Activated effector memory CD4-positive, alpha-beta T cell treated with Interleukin-2 at 50 U/mL for 16 hours (primary cell): Measurements from ENCODE around the gene MMP23B.
A peak's percentile ranks its signal among the peaks of the same experiment; 100 is the strongest.
"Not testable (repeated sequence)": the region's sequence is repeated elsewhere in the genome, so short reads cannot be mapped to it uniquely, and the experiment has no call there.

Experiments used
- DNase-seq: peaks from one replicate; pipeline ENCODE4 v3.0.0-alpha.2; 2020

MMP23B gene

GRCh38 chr1:1671365-1672119 is 39.6 kb downstream of the MMP23B start:
- DNase-seq = no peak

GRCh38 chr1:1672181-1672965 is 40.4 kb downstream of the MMP23B start:
- no peak for DNase-seq

GRCh38 chr1:1674806-1675205 is 42.8 kb downstream of the MMP23B start:
- not testable (repeated sequence) for DNase-seq

- DNase-seq = not testable (repeated sequence)
Observed at GRCh38 chr1:1675218-1675617, 43.2 kb downstream of the MMP23B start.

- DNase-seq = not testable (repeated sequence)
Observed at GRCh38 chr1:1676087-1676486, 44.1 kb downstream of the MMP23B start.

- DNase-seq = peak; percentile 60
Observed at GRCh38 chr1:1677718-1678580, 46.0 kb downstream of the MMP23B start.

GRCh38 chr1:1678581-1679380 is 46.8 kb downstream of the MMP23B start:
- DNase-seq = no peak

- DNase-seq = no peak
Observed at GRCh38 chr1:1680031-1680911, 48.3 kb downstream of the MMP23B start.

GRCh38 chr1:1680912-1681273 is 48.9 kb downstream of the MMP23B start:
- DNase-seq = no peak

- no peak for DNase-seq
Observed at GRCh38 chr1:1683104-1683905, 51.3 kb downstream of the MMP23B start.
